ENCODE measurements around the gene C17orf67. TPM values are rescaled to one million over a fixed set of nuclear protein-coding genes. Genes with fewer than 3 reads are reported as not detected.

C17orf67 gene
- total RNA-seq, 6 donors from 2014 or later: 0.76 to 4.2 (median 1.6) TPM

DNA sequence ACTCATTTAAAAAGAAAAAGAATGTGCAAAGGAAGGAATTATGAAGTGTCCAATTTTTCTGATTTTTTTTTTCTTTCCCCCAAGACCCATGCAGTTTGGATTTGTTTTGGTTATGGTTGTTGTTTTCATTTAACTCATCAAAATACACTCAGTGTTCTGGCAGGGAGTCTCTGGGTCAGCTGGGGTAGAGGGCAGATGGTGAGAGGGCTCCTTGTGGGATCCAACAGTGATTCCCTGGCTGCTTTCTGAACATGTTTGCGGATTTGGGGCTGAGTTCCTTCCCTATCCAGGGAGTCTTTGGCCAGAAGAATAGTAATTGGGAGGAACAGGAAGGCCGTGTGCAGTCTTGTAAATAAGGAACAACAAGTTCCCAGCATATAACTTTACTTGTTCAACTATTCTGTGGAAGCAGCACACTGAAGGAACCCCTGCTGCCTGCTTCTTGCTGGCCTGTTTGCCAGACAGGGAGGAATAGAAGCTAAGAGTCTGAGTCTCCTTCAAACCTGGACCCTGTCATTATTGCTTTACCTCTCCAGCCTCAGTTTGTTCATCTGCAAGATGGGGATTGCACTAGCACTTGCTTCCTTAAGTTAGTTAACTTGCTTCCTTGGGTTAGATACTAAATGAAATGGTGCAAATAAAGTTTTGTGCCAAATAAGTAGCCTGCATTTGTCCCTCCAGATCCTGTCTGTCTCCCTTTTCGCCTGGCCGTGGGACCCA is 32.1 kb downstream of the C17orf67 start:
- Histone ChIP-seq H3K9me3 (no peaks in the 10 kb centered on the region), H3K36me3 (no peaks in the 10 kb centered on the region), H3K4me1 (peaks cover 0 to 8% (median 0%) of the 10 kb centered on the region in 4 donors), H3K27ac (peak overlapping the region in 2 of 4 donors; percentile 20 to 67), H3K4me3 (no peak overlapping the region), H3K27me3 (no peaks in the 10 kb centered on the region)
- DNase-seq (no peak), ATAC-seq (ENCODE audit: low FRiP score in 2 of 2) (no peak)
- no peak for TF ChIP-seq EP300 (IDR thresholded peaks at IDR 0.05)
- TF ChIP-seq, protein P1, sequence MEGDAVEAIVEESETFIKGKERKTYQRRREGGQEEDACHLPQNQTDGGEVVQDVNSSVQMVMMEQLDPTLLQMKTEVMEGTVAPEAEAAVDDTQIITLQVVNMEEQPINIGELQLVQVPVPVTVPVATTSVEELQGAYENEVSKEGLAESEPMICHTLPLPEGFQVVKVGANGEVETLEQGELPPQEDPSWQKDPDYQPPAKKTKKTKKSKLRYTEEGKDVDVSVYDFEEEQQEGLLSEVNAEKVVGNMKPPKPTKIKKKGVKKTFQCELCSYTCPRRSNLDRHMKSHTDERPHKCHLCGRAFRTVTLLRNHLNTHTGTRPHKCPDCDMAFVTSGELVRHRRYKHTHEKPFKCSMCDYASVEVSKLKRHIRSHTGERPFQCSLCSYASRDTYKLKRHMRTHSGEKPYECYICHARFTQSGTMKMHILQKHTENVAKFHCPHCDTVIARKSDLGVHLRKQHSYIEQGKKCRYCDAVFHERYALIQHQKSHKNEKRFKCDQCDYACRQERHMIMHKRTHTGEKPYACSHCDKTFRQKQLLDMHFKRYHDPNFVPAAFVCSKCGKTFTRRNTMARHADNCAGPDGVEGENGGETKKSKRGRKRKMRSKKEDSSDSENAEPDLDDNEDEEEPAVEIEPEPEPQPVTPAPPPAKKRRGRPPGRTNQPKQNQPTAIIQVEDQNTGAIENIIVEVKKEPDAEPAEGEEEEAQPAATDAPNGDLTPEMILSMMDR (IDR thresholded peaks at IDR 0.05): no peak
- TF ChIP-seq POLR2A (IDR thresholded peaks at IDR 0.05): no peak
- TF ChIP-seq POLR2AphosphoS5 (IDR thresholded peaks at IDR 0.05): no peak
- 71 to 74% methylated on average over 4 of the region's 4 CpGs for WGBS, 2 donors

DNA sequence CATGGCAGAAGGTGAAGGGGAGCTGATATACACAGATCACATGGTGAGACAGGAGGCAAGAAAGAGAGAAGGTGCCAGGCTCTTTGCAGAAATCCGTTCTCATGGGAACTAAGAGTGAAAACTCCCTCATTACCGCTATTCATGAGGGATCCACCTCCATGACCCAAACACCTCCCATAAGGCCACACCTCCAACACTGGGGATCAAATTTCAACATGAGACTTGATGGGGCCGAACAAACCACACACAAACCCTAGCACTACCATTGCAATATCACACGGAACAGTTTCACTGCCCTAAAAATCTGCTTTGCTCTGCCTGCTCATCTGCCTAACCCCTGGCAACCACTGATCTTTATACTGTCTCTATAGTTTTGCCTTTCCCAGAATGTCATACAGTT is 34.8 kb downstream of the C17orf67 start:
- TF ChIP-seq POLR2A (IDR thresholded peaks at IDR 0.05): no peak
- TF ChIP-seq POLR2AphosphoS5 (IDR thresholded peaks at IDR 0.05): no peak
- H3K36me3 ChIP-seq: no peaks in the 10 kb centered on the region
- 59% methylated on average over 4 of the region's 4 CpGs for WGBS, 2 donors
- no peaks in the 10 kb centered on the region for H3K27me3 ChIP-seq
- ATAC-seq (ENCODE audit: low FRiP score in 2 of 2): no peak
- H3K4me1 ChIP-seq: peaks cover 0 to 8% (median 0%) of the 10 kb centered on the region in 4 donors
- DNase-seq: no peak
- no peaks in the 10 kb centered on the region for H3K9me3 ChIP-seq
- H3K4me3 ChIP-seq: no peak overlapping the region
- no peak overlapping the region for H3K27ac ChIP-seq

DNA sequence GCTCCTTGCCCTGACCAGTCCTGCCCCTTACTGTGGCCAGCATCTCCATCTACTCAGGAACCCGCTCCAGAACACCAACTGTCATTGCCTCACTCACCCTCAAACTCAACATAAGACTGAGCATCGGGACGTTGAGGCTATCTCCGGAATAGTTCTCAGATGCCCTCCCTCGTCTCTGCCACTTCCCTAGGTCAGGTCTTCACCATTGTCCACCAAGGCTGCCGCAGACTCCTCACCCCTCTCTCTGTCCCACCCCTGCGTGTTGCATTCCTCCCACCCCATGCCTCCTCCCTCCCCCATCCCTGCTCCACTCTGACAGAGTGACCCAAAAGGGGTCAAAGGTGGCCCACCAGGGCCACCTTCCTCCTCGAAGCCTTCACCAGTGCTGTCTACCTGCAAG is 37.2 kb downstream of the C17orf67 start:
- Histone ChIP-seq H3K27me3 (no peaks in the 10 kb centered on the region), H3K4me3 (no peak overlapping the region), H3K27ac (no peak overlapping the region), H3K4me1 (no peaks in the 10 kb centered on the region), H3K36me3 (no peaks in the 10 kb centered on the region), H3K9me3 (no peaks in the 10 kb centered on the region)
- ATAC-seq (ENCODE audit: low FRiP score in 2 of 2): no peak
- no peak for TF ChIP-seq POLR2AphosphoS5 (IDR thresholded peaks at IDR 0.05)
- TF ChIP-seq, protein P1 (IDR thresholded peaks at IDR 0.05): no peak
- TF ChIP-seq EP300 (IDR thresholded peaks at IDR 0.05): no peak
- no peak for TF ChIP-seq POLR2A (IDR thresholded peaks at IDR 0.05)
- no peak for DNase-seq
- 92 to 96% methylated on average over 7 to 8 of the region's 8 CpGs for WGBS, 2 donors

DNA sequence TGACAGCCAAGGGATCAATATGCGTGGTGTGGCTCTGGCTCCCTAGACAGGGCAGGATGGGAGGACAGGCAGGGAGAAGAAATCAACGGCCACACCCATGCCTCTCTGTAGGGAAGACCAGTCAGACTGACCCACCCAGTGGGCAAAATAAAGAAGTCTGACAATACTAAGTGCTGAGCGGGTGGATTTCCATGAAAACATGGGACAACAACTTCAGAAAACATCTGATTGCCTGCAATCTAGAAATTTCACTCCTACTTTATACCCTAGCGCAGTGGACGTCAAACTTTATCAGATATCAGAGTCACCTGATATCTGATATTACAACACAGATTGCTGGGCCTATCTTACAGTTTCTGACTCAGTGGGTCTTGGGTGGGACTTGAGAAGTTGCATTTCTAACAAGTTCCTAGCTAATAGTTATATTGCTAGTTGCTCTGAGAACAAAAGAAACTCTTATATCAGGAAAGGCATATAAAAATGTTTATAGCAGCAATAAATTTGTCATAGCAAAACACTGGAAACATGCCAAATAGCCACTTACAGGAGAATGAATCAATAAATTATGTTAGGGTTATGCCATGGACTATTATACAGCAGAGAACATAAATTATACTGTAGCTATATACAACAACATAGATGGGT is 38.4 kb downstream of the C17orf67 start:
- WGBS, 2 donors: 87 to 89% methylated on average over 5 of the region's 5 CpGs
- Histone ChIP-seq H3K9me3 (no peaks in the 10 kb centered on the region), H3K4me1 (no peaks in the 10 kb centered on the region), H3K27me3 (no peaks in the 10 kb centered on the region), H3K4me3 (no peak overlapping the region), H3K27ac (no peak overlapping the region), H3K36me3 (no peaks in the 10 kb centered on the region)
- DNase-seq (no peak), ATAC-seq (ENCODE audit: low FRiP score in 2 of 2) (peak in 1 of 2 donors; percentile 20)
- TF ChIP-seq POLR2A (IDR thresholded peaks at IDR 0.05) (no peak), EP300 (IDR thresholded peaks at IDR 0.05) (no peak), POLR2AphosphoS5 (IDR thresholded peaks at IDR 0.05) (no peak)
- TF ChIP-seq, protein P1 (IDR thresholded peaks at IDR 0.05): no peak

DNA sequence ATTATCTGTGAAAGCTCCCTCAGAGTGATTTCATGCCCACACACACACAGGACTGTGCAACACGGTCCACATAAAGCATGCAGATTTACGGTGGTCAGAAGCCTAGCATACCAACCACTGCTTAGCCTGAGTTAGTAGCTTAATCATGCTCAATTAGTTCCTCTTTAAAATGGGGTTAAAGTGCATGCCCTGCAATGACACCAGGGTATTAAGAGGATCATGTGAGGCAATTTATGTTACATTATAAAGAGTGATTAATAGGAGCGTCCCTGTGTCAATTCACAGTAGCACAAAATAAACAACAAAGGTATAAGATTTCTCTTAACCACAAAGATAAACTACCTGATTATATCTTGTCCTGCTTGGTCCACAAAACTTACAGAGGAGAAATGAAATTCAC is 39.8 kb downstream of the C17orf67 start:
- Histone ChIP-seq H3K4me1 (no peaks in the 10 kb centered on the region), H3K27ac (no peak overlapping the region), H3K9me3 (no peaks in the 10 kb centered on the region), H3K27me3 (no peaks in the 10 kb centered on the region), H3K36me3 (no peaks in the 10 kb centered on the region), H3K4me3 (no peak overlapping the region)
- WGBS, 2 donors: 65 to 74% methylated on average over 3 of the region's 3 CpGs
- DNase-seq (no peak), ATAC-seq (ENCODE audit: low FRiP score in 2 of 2) (peak in 1 of 2 donors; percentile 31)
- TF ChIP-seq POLR2A (IDR thresholded peaks at IDR 0.05) (no peak), POLR2AphosphoS5 (IDR thresholded peaks at IDR 0.05) (no peak), EP300 (IDR thresholded peaks at IDR 0.05) (no peak)
- TF ChIP-seq, protein P1 (IDR thresholded peaks at IDR 0.05): no peak
